ENCODE results near the gene SRPX. TPM values are rescaled to one million over a fixed set of nuclear protein-coding genes. Genes with fewer than 3 reads are reported as not detected.

Gene SRPX
- total and polyA plus RNA-seq, 9 donors: 2.1 to 108 (median 18.1) TPM

DNA sequence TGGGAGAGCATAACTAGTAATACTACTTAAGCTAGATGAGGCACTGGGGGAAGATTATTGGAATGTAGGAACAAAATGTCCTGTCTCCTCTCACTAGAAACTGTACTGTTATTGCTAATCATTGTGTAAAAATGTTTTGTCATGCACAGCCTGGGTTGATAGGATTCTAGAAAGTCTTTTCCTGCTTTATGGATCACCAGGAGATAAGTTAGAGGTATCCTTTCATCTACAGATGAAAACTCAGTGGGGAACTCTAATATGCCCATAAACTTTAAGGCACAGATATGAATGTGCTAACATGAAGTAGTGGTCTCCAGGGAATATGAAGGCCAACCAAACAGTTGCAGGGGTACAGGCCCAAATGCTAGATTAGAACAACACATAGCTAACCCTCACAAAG is 57.5 kb downstream of the SRPX start:
- H3K27me3 ChIP-seq: no peaks in the 10 kb centered on the region
- intact Hi-C loops (cut with DNase I): loop anchor here in 1 of 4 donors (10.0 kb wide), 1 partner anchor 418 kb away; no protein-coding TSS in a partner anchor
- DNase-seq: no peak
- no peak overlapping the region for H3K4me3 ChIP-seq
- no peaks in the 10 kb centered on the region for H3K36me3 ChIP-seq
- H3K4me1 ChIP-seq (ENCODE audit: insufficient read depth): no peaks in the 10 kb centered on the region
- TF ChIP-seq EP300 (IDR thresholded peaks at IDR 0.05) (no peak), CTCF (IDR thresholded peaks at IDR 0.05) (no peak), POLR2A (IDR thresholded peaks at IDR 0.05) (no peak)
- H3K9me3 ChIP-seq: no peaks in the 10 kb centered on the region
- no peak overlapping the region for H3K27ac ChIP-seq

GRCh38 chrX:38156838-38157237 is 63.8 kb downstream of the SRPX start:
- H3K36me3 ChIP-seq: no peaks in the 10 kb centered on the region
- DNase-seq: no peak
- H3K4me1 ChIP-seq (ENCODE audit: insufficient read depth): peaks cover 1% of the 10 kb centered on the region
- no peak for TF ChIP-seq POLR2A (IDR thresholded peaks at IDR 0.05)
- no peak for TF ChIP-seq CTCF (IDR thresholded peaks at IDR 0.05)
- no peak for TF ChIP-seq EP300 (IDR thresholded peaks at IDR 0.05)
- H3K27ac ChIP-seq: no peak overlapping the region
- no peaks in the 10 kb centered on the region for H3K9me3 ChIP-seq
- 76 to 82% (median 82%) methylated on average over 7 of the region's 7 CpGs for WGBS, 3 donors
- H3K4me3 ChIP-seq: no peak overlapping the region
- intact Hi-C loops (cut with DNase I): no loop called here
- no peaks in the 10 kb centered on the region for H3K27me3 ChIP-seq

- WGBS, 3 donors: 30 to 37% (median 31%) methylated on average over 2 of the region's 2 CpGs
Observed at GRCh38 chrX:38154818-38155217, 65.9 kb downstream of the SRPX start.

GRCh38 chrX:38154340-38154739 is 66.3 kb downstream of the SRPX start:
- Histone ChIP-seq H3K27ac (no peak overlapping the region), H3K4me1 (ENCODE audit: insufficient read depth) (peaks cover 1% of the 10 kb centered on the region), H3K27me3 (no peaks in the 10 kb centered on the region), H3K9me3 (no peaks in the 10 kb centered on the region), H3K36me3 (no peaks in the 10 kb centered on the region), H3K4me3 (no peak overlapping the region)
- peak in 3 of 5 donors; percentile 12 to 39 (median 12) for DNase-seq
- intact Hi-C loops (cut with DNase I): no loop called here
- 17 to 21% (median 20%) methylated on average over 5 of the region's 5 CpGs for WGBS, 3 donors
- TF ChIP-seq EP300 (IDR thresholded peaks at IDR 0.05) (no peak), POLR2A (IDR thresholded peaks at IDR 0.05) (no peak), CTCF (IDR thresholded peaks at IDR 0.05) (no peak)

More at GRCh38 chrX:38154818-38155217, 65.9 kb downstream of the SRPX start:
- TF ChIP-seq EP300 (IDR thresholded peaks at IDR 0.05) (no peak), POLR2A (IDR thresholded peaks at IDR 0.05) (no peak), CTCF (IDR thresholded peaks at IDR 0.05) (no peak)
- H3K9me3 ChIP-seq: no peaks in the 10 kb centered on the region
- no peak overlapping the region for H3K4me3 ChIP-seq
- no peaks in the 10 kb centered on the region for H3K27me3 ChIP-seq
- no peaks in the 10 kb centered on the region for H3K36me3 ChIP-seq
- intact Hi-C loops (cut with DNase I): no loop called here
- no peak for DNase-seq
- H3K4me1 ChIP-seq (ENCODE audit: insufficient read depth): peaks cover 1% of the 10 kb centered on the region
- no peak overlapping the region for H3K27ac ChIP-seq

All from ovary (tissue), 9 donors.